H7 (cell line): ENCODE measurements around the gene DMD. TPM values are rescaled to one million over a fixed set of nuclear protein-coding genes. Genes with fewer than 3 reads are reported as not detected.
"Not testable (repeated sequence)": the region's sequence is repeated elsewhere in the genome, so short reads cannot be mapped to it uniquely, and the experiment has no call there.

Experiments used
- DNase-seq: peaks from one replicate; pipeline ENCODE4 v3.0.0; 2012
- H3K27me3 ChIP-seq: 2 replicates; pipeline ENCODE4 v1.6.0; 2011; ENCODE audit warnings: mild to moderate bottlenecking, low read length; ENCODE audit not compliant: control insufficient read depth, insufficient read depth
- H3K36me3 ChIP-seq: replicated peaks from 2 replicates; pipeline ENCODE4 v1.5.1; 2011; ENCODE audit warnings: low read length; ENCODE audit not compliant: control insufficient read depth, insufficient read depth
- H3K4me3 ChIP-seq: 2 replicates; pipeline ENCODE4 v1.5.1; 2011; ENCODE audit warnings: low read depth, mild to moderate bottlenecking, control low read depth, low read length, moderate library complexity; ENCODE audit not compliant: insufficient read depth
- total RNA-seq: library from RNA; depleted of rRNA; stranded (reverse); fragments of >200 nt; shearing (Covaris generic); gene quantifications from 2 replicates; pipeline ENCODE4 v1.2.3, GENCODE V29; 2014

DMD gene
- total RNA-seq, 1 experiment from 2014 or later = 17.1 TPM

DNA sequence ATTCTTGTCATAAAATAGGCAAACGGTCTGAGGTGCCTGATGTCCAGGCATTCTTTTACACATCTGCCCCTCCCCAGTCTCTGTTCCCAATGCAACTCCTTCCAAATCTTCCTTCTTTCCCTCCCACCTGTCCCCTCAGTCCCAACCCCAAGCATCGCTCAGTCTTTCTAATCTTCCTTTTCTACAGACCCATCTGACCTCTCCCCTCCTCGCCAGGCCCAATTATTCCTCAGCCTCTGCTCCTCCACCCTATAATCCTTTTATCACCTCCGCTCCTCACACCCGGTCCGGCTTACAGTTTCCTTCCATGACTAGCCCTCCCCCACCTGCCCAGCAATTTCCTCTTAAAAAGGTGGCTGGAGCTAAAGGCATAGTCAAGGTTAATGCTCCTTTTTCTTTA is 1832.4 kb downstream of the DMD start:
- not testable (repeated sequence) for DNase-seq

GRCh38 chrX:31377821-31378220 is 1833.5 kb downstream of the DMD start:
- H3K27me3 ChIP-seq, DNase-seq, H3K36me3 ChIP-seq: not testable (repeated sequence)
- peak overlapping the region; percentile 17; the same call in 1 of the 2 replicates for H3K4me3 ChIP-seq

More for the DNA sequence above, 1832.4 kb downstream of the DMD start:
- H3K36me3 ChIP-seq, H3K27me3 ChIP-seq, H3K4me3 ChIP-seq: not testable (repeated sequence)

- no peak overlapping the region for H3K4me3 ChIP-seq
- H3K36me3 ChIP-seq = no peaks in the 10 kb centered on the region
- no peaks in the 10 kb centered on the region for H3K27me3 ChIP-seq
- no peak for DNase-seq
Observed at GRCh38 chrX:31376408-31377022, 1834.8 kb downstream of the DMD start.

DNA sequence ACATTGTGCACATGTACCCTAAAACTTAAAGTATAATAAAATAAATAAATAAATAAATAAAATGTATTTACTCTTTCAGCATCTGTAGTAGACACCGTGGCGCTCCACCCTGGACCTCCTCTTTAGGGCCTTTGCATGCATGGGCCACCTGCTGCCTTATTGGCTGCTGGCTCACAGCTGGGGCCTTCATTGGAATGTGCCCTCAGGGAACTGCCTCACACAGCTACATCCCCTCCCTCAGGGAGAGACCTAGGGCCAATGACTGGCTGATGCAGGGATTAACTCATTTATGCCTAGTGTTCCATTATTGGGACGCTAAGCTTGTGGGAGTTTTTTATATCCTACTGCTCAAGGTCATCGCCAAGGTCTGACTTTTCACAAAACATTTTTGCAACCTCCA is 1836.6 kb downstream of the DMD start:
- H3K27me3 ChIP-seq = no peaks in the 10 kb centered on the region
- H3K4me3 ChIP-seq = no peak overlapping the region
- H3K36me3 ChIP-seq = no peaks in the 10 kb centered on the region
- DNase-seq = peak; percentile 30

- no peaks in the 10 kb centered on the region for H3K27me3 ChIP-seq
- no peaks in the 10 kb centered on the region for H3K36me3 ChIP-seq
- H3K4me3 ChIP-seq = no peak overlapping the region
- DNase-seq = no peak
Observed at GRCh38 chrX:31371956-31372355, 1839.4 kb downstream of the DMD start.

DNA sequence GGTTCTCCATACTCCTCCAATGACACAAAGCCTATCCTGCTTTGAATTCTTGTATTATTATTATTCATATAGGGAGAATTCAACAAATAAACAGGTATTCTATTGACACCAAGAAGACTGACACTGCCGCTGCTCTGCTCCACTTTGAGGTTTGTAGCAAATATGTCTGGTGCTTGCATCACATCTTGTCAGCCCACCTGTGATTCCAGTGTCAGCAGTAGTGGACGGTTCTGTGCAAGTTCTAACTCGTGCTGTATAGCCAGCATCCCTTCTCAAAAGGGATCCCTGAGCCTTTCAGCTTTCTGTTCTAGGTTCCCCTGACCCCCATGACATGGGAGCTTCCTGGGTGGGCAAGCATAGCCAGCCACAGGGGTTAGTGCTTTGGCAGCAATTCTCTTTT is 1843.5 kb downstream of the DMD start:
- Histone ChIP-seq H3K36me3 (no peaks in the 10 kb centered on the region), H3K27me3 (no peaks in the 10 kb centered on the region), H3K4me3 (no peak overlapping the region)
- DNase-seq = no peak

DNA sequence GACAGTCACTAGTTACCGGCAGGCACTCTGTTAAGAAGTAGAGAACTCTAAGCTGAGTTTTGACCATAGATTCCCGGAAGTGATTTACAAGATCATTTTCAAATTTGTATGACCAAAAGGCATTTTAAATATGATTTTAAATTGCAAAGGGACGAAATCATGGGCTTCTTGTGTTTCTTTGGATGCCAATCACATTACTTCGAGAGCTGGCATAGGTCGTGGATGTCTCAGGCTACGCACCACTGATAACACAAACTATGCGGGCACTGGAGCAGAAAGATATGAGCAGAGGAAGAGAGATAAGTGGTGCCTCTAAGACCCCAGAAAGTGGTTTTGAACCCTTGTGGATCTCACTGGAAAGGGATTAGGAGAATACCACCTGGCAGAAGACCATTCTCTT is 1845.3 kb downstream of the DMD start:
- no peak for DNase-seq
- H3K36me3 ChIP-seq = no peaks in the 10 kb centered on the region
- H3K4me3 ChIP-seq = no peak overlapping the region
- H3K27me3 ChIP-seq = no peaks in the 10 kb centered on the region

DNA sequence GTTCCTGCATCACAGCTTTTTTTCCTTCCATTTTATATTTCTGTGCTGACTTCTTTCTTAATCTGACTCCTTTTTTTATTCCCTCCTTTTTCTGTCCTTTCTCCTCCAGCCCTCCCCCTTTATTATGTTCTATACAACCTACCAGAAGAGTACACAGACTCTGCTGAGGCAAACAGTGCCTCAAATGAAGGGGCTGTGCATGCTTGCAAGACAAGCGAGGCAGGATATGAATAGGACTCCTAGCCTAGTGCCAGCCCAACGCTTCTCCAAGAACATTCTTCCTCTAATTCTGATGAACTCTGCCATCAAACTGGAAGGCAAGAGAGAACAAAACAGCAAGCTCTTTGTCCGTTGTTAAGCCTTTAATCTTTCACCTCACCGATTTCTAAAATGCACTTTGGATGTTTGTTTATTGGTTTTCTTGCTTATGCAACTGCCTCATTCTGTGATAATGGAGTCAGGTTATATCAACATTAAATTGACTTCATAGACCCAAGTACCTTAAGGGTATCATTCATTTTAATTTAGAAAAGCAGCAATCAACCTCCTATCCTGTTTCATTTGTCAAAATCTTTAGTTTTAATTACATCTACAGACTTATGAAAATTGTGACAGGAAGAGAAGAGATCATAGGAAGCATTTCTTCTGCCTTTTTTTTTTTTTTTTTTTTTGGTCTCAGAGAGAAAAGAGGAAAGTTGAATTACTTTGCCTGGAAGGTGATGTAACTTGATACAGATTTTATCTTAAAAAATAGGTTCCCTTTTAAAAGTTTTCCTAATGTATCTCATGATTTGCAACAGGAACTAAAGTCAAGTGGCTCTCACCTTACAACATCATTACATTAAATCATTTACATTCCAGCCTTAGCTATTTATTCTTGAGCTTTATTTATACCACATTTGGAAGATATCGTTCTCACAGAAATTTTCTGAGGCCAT is 1854.8 kb downstream of the DMD start:
- Histone ChIP-seq H3K36me3 (no peaks in the 10 kb centered on the region), H3K27me3 (no peaks in the 10 kb centered on the region), H3K4me3 (no peak overlapping the region)
- DNase-seq = no peak

DNA sequence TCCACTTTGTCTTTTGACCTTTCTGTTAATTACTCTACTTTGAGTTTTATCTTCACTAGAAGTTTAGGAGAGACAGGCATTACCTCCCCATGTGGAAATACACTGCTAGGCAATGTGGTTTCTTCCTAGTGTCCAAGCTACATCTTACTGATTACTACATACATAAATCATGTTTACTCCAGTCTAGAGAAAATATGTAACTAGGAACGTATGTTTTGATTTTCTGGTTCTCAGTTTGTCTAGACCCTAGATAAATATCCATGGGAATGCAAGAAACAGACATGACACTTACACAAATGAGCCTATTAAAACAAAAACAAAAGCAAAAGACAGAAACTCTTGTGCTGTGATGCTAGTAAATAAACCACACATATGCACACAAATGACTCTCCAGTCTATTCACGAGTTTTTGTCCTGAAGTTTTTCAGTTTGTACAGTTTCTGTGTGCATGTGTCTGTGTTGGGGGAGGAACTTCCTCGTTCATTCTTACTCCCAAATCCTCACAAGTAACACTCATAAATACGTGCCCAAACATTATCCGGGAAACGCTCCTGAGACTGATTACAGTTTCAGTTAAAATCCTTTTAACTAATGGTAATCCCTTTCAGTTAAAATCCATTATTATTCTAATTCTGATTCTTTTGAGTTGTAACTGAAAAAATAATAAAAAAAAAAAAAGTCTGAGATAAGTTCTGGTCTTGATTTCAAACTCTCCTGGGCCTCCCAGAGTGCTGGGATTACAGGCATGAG is 1856.0 kb downstream of the DMD start:
- Histone ChIP-seq H3K4me3 (no peak overlapping the region), H3K36me3 (no peaks in the 10 kb centered on the region), H3K27me3 (no peaks in the 10 kb centered on the region)
- no peak for DNase-seq

GRCh38 chrX:31353095-31353494 is 1858.3 kb downstream of the DMD start:
- no peak for DNase-seq

DNA sequence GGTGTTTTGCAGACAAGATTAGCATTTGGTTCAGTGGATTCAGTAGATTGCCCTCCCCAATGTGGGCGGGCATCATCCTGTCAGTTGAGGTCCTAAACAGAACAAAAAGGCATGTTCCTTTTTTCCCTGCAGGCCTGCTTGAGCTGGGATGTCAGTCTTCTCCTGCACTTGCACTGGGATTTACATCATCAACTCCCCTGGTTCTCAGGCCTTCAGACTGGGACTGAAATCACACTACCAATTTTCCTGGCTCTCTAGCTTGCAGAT is 1860.6 kb downstream of the DMD start:
- no peaks in the 10 kb centered on the region for H3K36me3 ChIP-seq
- no peaks in the 10 kb centered on the region for H3K27me3 ChIP-seq
- DNase-seq = no peak
- no peak overlapping the region for H3K4me3 ChIP-seq

More at GRCh38 chrX:31353095-31353494, 1858.3 kb downstream of the DMD start:
- Histone ChIP-seq H3K36me3 (no peaks in the 10 kb centered on the region), H3K27me3 (no peaks in the 10 kb centered on the region), H3K4me3 (no peak overlapping the region)

GRCh38 chrX:31349515-31349914 is 1861.8 kb downstream of the DMD start:
- Histone ChIP-seq H3K4me3 (no peak overlapping the region), H3K27me3 (no peaks in the 10 kb centered on the region), H3K36me3 (no peaks in the 10 kb centered on the region)
- DNase-seq = no peak

DNA sequence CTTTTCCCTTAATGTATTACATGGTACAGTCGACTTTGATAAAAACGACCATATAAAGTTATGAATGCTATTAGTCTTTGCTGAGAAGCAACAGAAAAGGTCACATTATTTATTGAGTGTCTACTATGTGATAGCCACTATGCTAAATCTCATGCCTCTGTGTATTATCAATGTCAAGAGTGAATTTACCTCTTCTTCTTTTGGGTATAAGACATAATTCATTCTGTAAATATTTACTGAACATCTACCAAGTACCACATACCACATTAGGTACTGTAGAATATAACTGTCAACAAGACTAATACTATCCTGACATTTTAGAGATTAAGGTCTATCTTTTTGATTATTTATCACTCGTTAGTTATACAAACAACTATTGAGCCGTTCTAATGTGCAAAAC is 1870.8 kb downstream of the DMD start:
- no peak for DNase-seq
- H3K27me3 ChIP-seq = no peaks in the 10 kb centered on the region
- no peak overlapping the region for H3K4me3 ChIP-seq
- H3K36me3 ChIP-seq = no peaks in the 10 kb centered on the region

GRCh38 chrX:31338991-31339350 is 1872.4 kb downstream of the DMD start:
- no peaks in the 10 kb centered on the region for H3K36me3 ChIP-seq
- no peak overlapping the region for H3K4me3 ChIP-seq
- H3K27me3 ChIP-seq = no peaks in the 10 kb centered on the region
- no peak for DNase-seq

- no peak overlapping the region for H3K4me3 ChIP-seq
- H3K36me3 ChIP-seq = no peaks in the 10 kb centered on the region
- DNase-seq = no peak
- H3K27me3 ChIP-seq = no peaks in the 10 kb centered on the region
Observed at GRCh38 chrX:31337332-31337731, 1874.0 kb downstream of the DMD start.
